ENCODE data around the gene SPATC1L.
"Not testable (repeated sequence)": the region's sequence is repeated elsewhere in the genome, so short reads cannot be mapped to it uniquely, and the experiment has no call there.

Gene SPATC1L

DNA sequence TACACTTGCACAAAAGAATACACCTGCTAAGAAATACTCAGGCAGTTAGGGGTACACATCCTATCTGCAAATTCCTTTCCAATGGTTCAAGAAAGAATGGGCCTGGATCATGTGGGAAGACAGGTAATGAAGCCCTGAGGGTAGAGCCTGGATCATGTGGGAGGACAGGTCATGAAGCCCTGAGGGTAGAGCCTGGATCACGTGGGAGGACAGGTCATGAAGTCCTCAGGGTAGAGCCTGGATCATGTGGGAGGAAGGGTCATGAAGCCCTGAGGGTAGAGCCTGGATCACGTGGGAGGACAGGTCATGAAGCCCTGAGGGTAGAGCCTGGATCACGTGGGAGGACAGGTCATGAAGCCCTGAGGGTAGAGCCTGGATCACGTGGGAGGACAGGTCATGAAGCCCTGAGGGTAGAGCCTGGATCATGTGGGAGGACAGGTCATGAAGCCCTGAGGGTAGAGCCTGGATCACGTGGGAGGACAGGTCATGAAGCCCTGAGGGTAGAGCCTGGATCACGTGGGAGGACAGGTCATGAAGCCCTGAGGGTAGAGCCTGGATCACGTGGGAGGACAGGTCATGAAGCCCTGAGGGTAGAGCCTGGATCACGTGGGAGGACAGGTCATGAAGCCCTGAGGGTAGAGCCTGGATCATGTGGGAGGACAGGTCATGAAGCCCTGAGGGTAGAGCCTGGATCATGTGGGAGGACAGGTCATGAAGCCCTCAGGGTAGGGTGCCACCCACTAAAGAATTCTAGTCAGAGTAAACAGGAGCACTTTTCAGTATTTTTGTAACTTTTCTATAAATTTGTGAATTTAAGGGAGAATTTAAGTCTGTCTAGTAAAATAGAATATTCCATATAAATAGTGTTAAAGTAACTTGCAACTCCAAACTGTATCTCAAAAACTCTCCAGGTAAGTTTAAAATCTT lies 16.9 kb upstream of the SPATC1L start:
- not testable (repeated sequence) for DNase-seq (ENCODE audit: low read depth in 2 of 2)

DNA sequence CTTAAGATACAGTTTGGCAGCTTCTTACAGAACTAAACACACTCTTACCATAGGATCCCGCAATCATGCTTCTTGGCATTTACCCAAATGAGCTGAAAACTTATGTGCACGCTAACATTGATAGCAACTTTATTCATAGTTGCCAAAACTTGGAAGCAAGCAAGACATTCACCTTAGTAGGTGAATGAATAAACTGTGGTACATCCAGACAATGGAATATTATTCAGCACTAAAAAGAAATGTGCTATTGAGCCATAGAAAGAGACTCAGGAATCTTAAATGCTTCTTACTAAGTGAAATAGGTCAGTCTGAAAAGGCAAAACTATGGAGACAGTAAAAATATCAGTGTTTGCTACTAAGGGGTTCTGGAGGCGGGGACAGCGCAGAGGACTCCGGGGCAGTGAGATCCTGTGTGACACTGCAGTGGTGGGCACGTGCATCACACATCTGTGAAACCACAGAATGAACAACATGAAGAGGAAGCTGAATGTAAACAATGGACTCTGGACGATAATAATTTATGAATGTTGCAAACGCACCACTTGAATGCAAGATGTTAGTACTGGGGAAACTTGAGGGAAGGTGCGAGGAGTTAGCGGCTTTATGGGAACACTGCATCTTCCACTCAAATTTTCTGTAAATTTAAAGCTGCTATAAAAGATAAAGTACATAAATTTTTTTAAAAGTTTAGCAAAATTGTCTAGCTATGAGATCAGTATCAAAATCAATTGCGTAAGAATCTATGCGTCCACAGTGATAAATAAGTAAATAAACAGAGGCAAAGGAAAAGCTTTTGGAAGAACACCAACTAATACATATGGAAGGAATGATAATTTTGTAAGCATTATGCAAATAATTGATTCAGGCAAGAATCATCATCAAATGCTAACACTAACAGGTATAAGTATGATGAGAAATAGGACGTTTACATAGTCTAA lies 15.4 kb upstream of the SPATC1L start:
- no peak for DNase-seq (ENCODE audit: low read depth in 2 of 2)

DNA sequence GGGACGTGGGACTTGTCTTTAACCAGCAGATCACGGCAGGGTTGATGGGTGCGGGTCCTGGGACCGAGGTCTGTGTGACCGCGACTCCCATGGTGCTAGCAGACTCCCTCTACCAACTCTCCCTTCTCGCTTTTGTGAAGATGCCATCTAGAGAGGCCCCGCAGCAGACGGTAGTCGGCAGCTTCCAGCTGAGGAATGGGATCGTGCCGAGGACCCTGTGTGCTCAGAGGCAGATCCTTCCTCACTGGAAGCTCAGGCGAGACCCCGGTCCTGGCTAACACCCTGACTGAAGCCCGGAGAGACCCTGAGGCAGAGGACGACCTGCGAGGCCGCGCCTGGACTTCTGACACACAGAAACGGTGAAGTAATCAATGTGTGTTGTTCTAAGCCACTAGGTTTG lies 12.5 kb upstream of the SPATC1L start:
- DNase-seq (ENCODE audit: low read depth in 2 of 2) = no peak

DNA sequence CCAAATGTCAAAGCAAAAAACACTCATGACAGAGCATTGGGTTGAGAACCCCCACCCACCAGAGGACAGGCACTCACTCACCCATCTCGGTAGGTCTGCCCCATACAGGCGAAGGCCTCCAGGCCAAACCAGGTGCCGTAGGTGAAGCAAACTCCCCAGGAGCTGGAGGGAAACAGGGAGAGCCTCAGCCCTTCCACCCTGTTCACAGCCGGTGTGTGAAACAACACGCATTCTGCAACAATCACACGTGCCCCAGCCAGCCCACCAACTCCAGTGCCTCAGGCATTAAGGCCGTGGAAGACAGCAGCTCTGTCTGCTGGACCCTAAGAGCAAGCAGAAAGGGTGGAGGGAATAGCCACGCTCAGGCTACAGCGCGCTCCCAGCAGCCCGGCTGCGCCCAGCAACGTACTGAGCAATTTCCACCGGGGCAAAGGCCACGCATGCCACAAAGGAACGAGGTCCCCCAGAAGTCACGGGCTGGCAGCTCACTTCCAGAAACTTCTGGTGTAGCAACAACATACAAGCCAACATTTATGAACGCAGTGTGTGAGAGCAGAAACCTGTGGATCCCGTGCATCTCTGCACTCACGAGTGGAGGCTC lies 11.4 kb upstream of the SPATC1L start:
- DNase-seq (ENCODE audit: low read depth in 2 of 2) = no peak

DNA sequence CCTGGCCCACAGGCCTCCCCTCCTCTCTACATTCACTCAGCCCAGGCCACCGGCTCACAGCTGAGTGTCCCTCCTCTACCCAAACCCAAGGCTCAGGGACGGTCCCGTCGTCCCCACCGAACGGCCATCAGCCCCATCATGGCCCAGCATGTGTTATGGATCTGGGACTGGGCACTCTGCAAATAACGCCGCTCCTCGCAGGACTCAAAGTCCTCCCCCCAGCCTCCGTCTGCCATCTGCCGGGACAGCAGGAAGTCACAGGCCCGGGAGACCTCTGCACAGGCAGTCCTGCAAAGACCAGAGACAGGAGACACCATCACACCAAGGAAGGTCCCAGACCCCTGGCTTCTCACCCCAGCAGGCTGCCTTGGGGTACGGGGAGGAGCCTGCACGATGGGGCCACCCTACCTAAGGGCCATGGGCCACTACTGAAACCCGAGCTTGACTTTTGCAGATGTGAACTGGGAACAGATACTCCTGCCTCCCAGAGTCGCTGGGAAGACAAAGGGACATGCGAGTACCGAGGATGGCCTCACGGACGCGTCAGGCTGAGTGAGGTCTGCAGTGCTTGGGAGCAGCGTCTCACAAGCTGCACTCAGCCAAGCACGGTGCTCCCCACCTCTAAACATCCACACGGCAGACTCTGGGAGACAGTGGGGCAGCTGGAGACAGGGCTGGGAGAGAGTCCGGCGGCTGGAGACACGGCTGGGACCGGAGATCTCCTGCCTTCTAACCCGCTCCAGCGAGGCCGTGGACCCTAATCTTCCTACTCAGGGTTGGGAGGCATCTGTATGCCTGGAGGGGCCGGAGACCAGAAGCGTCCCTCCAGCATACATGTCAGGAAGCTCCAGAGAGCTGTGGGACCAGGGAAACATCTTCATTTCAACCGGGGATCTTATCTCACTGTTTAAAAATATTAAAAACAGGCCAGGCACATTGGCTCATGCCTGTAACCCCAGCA lies 10.4 kb upstream of the SPATC1L start:
- no peak for DNase-seq (ENCODE audit: low read depth in 2 of 2)

DNA sequence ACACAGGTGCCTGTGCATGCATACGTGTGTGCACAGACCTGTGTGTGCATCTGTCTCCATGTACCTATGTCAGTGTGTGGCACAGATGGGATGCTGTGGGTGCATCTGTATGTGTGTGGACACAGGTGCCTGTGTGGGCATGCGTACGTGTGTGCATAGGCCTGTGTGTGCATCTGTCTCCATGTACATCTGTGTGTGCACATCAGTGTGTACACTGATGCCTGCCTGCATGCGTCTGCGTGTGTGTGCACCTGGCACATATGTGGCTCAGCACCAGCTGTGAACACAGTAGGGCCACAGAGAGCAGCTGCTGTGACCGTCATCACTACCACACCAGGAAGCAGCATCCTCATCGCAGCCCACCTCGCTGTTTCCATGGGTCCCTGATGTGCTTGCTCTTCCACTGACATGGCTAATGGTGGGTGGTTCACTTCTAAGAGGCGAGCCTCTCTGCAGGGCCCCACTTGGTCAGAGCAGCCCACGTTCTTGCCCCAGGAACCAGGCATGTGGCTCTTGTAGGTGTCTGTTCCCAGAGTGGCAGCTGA lies 9.6 kb upstream of the SPATC1L start:
- no peak for DNase-seq (ENCODE audit: low read depth in 2 of 2)

DNA sequence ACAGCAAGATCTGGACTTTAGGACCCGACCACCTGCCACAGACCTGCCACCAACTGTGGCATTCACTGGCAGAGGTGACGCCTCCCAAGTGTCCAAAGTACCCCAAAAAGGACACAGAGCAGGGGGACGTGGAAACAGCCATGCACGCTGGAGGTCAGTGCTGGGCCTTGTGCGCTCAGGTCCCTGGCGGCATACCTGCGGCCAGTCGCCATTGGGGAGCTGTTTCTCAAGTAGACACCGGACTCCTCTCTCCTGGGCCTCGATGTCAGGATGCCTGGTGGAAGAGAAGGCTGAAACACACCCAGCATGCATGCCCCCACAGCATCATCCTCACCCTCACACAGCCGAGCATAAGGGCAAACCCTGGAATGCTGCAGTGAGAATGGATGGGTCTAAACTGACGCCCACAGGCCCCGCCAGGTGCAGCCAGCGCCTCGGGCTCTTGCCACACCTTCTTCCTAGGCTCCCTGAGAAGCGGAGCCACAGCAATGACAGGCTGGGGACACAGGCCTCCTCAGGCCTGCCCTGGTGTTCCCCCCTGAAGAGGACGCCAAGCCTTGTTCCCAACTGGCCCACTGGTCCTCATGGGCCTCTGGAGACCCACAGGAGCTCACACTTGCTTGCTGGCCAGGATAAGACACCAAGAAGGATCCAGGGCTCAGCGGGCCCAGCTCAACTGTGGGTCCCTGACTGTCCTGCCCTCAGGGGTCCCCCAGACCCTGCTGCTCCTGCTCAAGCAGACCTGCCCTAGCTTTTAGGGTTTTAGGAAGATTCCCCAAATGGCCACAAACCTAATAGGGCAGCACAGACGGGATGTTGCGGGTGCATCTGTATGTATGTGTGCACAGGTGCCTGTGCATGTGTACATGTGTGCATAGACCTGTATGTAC lies 7.7 kb upstream of the SPATC1L start:
- no peak for DNase-seq (ENCODE audit: low read depth in 2 of 2)

DNA sequence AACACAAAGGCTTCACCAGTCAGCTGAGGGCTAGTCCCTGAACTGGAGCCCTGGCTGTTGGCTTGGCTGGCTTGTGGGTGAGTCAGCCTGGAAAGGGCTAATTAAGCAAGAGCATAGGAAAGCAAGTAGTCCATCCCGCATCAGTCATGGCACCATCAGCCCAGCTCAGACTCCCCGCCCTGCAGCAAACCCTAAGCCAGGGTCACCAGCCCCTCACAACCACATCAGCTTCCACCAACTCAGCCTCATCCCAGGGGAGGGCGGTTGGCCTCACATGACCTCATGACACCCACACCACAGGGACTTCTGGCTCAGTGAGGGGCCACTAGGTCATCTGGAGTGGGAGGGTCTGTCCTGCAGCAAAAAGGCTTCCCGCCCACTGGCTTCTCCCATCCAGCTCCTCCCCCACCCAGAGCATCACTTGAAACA lies 7.0 kb upstream of the SPATC1L start:
- DNase-seq (ENCODE audit: low read depth in 2 of 2) = no peak

DNA sequence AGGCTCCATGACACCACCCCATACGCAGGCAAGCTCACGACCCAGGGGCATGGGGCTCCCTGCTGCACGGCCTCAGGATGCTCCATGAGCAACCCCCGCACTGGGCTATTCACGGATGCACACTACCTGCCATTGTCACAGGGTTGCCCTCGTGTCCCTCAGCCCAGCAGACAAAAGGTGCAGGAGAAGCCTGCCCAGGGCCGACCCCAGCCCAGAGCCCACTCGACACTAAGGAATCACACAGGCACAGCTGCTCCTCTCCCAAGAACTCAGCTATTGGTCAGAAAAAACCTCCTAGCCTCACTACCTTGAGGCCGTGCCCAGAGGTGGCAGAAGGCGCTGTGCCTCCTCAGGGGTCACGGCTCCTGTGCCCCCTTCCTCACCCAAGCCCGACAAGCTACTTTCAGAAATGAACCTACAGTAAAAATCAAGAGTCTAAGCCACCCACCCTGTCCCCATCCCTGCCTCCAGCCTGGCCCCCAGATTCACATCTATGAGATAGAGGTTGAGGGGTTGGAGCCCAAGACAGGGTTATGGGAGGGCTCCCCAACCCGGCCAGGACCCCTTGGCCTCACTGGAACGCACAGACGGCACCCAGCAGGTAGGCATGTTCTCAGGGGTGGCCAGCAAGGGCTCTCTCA lies 6.4 kb upstream of the SPATC1L start:
- DNase-seq (ENCODE audit: low read depth in 2 of 2) = no peak

DNA sequence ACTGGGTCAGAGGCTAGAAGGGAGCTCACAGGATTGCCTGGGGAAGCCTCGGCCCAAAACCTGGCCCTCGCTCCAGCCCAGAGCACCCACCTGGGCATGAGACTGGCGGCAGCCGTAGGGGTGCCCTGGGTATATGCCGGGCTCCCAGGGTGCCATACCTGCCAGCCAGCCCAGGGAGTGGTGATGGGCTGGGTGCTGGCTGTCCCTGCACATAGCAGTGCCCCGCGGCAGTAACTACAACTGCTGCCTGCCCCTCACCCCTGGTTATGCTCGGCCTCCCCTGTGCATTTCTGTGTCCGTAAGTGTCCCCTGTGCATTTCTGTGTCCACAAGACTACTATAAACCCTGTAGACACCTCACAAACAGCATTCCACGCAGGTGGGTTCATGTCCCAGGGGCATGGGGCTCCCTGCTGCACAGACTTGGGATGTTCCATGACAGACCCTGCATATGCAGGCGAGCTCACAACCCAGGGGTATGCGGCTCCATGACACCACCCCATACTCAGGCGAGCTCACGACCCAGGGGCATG lies 5.8 kb upstream of the SPATC1L start:
- DNase-seq (ENCODE audit: low read depth in 2 of 2) = no peak

DNA sequence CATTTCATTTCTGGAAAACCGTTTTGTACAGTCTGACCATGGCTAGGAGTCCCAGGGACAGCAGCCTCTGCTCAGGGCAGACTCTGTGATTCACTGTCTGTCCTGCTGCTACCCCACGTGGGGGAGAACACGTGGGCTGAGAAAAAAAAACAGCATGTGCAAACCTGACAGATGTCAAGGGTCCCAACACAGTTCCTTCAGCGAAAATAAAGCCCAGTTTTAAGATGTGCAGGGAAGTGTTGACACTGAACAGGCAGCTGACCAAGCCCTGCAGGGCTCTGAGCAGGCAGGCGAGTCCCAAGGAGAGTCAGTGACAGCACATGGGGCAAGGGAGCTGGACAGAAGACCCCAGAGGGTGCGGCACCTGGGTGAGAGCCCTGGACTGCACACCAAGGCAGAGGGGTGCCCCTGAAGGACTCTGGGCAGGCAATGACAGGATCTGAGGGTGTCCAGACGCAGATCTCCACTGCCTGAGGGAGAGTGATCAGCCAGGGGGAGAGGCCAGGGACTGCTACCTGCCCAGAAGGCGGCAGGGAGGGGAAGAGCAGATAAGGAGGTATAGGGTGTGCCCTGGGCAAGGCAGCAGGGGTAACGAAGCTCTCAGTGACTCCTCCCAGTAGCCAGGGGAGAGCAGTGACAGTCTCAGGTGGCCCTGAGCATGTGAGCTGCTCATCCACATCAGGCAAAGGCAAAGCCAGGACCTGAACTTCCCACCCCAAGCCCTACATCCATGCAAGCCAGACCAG lies 5.1 kb upstream of the SPATC1L start:
- DNase-seq (ENCODE audit: low read depth in 2 of 2) = no peak

DNA sequence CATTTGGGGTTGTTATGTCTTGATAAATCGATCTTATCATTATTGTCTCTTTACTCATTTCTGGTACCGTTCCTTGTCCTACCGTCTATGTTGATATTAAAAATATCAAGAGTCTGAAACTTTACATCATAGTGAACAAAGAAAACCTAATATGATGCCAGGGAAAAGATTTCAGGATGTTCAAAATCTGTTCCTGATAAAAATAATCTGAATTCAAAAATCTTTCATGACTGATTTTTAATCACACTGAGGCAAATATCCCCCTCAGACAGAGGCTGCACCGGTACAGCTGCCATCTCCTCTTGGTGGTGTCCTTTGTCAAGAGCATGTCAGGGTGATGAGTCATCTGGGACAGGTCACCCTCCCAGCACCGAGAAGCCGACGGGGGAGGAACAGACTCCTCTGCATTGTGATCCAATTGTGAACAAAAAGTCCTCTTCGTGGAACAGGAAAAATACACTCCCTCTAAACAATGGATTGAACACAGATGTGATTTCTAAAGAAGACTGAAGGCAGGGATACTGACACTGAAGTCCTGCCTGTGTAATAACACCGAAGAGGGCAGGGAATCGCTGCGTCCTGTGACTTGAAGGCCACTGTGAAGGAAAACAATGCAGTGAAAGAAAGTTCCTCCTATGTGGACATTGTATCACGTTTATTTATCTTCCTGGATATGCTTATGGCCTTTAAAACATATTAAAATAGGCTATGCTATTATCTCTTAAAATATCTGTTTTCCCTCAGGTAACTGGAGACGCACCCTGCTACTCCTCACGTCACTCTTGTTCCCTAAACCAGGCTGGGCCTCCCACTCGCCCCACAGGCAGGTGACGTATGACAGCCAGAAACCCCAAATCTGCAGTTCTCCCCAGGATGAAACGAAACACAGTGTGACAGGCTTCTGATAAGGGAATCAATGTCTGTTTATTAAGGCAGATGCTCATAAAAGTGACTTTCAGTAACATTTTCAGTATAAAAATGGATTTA lies 4.3 kb upstream of the SPATC1L start:
- no peak for DNase-seq (ENCODE audit: low read depth in 2 of 2)

DNA sequence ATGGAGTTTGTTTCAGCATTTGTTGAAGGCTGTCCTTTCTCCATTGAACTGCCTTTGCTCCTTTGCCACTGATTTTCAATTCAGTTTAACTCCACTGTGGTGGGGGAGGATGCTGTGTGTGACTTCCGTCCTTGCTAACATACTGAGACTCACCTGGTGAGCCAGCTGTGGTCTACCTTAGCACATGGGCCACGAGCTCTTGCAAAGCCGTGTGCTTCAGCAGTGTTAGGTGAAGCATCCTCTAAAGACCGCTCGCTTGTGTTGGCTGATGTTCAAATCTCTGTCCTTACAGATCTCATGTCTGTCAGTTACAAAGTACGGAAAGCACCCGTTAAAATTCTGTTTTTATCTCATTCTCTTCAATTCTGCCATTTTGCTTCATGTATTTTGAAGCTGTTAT lies 3.6 kb upstream of the SPATC1L start:
- DNase-seq (ENCODE audit: low read depth in 2 of 2) = no peak

DNA sequence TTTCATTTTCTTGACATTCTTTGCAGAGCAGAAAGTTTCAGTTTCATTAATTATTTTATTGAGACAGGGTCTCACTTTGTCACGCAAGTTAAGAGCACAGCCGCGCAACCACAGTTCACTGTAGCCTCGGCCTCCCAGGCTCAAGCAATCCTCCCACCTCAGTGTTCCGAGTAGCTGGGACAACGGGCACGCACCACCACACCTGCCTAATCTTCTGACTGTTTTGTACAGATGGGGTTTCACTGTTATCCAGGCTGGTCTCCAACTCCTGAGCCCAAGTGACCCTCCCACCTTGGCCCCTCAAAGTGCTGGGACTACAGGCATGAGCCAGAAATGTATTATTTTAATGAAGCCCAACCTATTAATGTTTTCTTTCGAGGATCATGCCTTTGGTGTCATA lies 3.0 kb upstream of the SPATC1L start:
- no peak for DNase-seq (ENCODE audit: low read depth in 2 of 2)

DNA sequence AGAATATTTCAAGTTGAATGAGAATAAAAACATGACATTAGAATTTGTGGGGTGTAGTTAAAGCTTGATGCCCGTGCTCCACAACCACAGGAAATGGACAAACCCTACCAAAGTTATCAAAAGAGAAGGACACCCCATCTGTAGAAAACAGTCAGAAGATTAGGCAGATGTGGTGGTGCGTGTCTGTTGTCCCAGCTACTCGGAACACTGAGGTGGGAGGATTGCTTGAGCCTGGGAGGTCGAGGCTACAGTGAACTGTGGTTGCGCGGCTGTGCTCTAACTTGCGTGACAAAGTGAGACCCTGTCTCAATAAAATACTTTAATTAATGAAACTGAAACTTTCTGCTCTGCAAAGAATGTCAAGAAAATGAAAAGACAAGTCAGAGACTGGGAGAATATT lies 1.5 kb upstream of the SPATC1L start:
- DNase-seq (ENCODE audit: low read depth in 2 of 2) = no peak

DNA sequence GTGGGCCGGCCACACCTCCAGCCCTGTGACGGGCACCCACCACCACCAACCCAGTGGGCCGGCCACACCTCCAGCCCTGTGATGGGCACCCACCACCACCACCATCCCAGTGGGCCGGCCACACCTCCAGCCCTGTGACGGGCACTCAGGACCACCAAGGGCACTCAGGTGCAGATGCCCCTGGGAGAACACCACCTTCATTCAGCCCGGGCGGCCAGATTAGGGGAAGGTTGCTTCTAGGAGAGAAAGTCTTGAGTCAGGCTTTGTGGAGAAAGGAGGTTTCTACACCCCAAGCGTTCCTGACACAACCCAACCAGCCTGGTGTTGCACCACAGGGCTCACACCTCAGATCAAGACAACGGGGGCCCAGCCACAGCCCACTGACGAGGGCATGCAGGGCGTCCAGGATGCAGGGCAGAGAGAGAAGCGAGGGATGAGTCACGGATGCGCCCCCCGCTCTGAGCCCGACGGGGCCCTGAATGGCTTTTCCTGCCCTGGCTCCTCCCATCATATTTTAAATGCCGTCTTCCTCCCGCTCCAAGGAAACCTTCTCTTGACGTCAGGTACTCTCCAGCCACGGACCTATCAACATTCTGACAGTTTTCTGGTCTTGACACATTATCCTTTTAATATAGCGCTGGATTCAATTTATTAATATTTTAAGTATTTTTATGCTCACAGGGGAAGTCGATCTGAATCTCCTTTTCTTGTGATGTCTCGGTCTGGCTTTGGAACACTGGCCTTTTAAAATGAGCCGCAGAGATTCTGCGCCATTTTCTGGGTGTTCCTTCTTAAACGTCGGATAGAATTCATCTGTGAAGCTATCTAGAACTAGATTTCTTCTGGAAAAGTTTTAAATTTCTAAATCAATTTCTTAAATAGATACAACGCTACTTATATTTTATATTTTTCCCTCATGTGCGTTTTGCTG lies 631 bp upstream of the SPATC1L start:
- DNase-seq (ENCODE audit: low read depth in 2 of 2) = peak; percentile 40 to 47
